H1 (cell line): Measurements from ENCODE around the gene POLR3E. TPM values are rescaled to one million over a fixed set of nuclear protein-coding genes. Genes with fewer than 3 reads are reported as not detected.

Experiments
- CHD7 ChIP-seq: fragments of 300-600 bp; sonication (generic); IDR thresholded peaks from 2 replicates; pipeline ENCODE4 v1.7.1; 2012; ENCODE audit warnings: low read length, moderate library complexity, mild to moderate bottlenecking, inconsistent platforms; ENCODE audit not compliant: insufficient replicate concordance
- CTCF ChIP-seq, 3 experiments: IDR thresholded peaks; 1 replicate in 2 of 3; 2 replicates in 1 of 3; pipeline versions ENCODE4 v1.5.1 to v1.6.1; 2011; ENCODE audit warnings: low read length in 3 of 3, mild to moderate bottlenecking in 3 of 3, inconsistent platforms in 2 of 3, low read depth in 1 of 3, moderate library complexity in 1 of 3; ENCODE audit not compliant: insufficient read depth in 1 of 3; ENCODE audit errors: control extremely low read depth in 1 of 3
- EGR1 ChIP-seq: IDR thresholded peaks from 2 replicates; pipeline ENCODE4 v1.6.1; 2011; ENCODE audit warnings: low read depth, low read length, borderline replicate concordance
- RXRA ChIP-seq: IDR thresholded peaks from 2 replicates; pipeline ENCODE4 v1.6.1; 2011; ENCODE audit warnings: low read depth, mild to moderate bottlenecking, low read length, moderate library complexity; ENCODE audit not compliant: insufficient read depth
- USF2 ChIP-seq: IDR thresholded peaks from 2 replicates; pipeline ENCODE4 v1.6.1; 2011; ENCODE audit warnings: low read length, improper control_type of control experiment
- polyA plus RNA-seq, 7 experiments: library from polyadenylated mRNA; depleted of rRNA in 3 of 7; stranded (reverse) in 5 of 7; unstranded in 2 of 7; fragments of >200 nt in 5 of 7; fragments of 200-250 nt in 2 of 7; gene quantifications; 1 replicate in 5 of 7; 2 replicates in 1 of 7; 4 replicates in 1 of 7; pipeline versions ENCODE4 v1.2.1 to v1.2.3, GENCODE V29; 2011 to 2013; ENCODE audit warnings: missing spikeins in 2 of 7, mixed read lengths in 2 of 7
- total RNA-seq: library from RNA; stranded (reverse); fragmentation: NEBNext Ultra II Directional; extraction: Animal tissue kit (Norgen Biotek cat#: 25700); gene quantifications from 2 replicates; pipeline ENCODE4 v1.2.1, GENCODE V29; 2021

The POLR3E gene
- total and polyA plus RNA-seq, 2 of the 8 experiments (the other 6 are each of a cell fraction or from before 2014, with no cell fraction given), result 96.5 to 125 TPM

GRCh38 chr16:22323959-22324786, 27.0 kb downstream of the POLR3E start (continued):
- TF ChIP-seq CTCF (IDR thresholded peaks at IDR 0.05; ENCODE audit: control extremely low read depth in 1 of 3, insufficient read depth in 1 of 3, low read depth in 1 of 3, low read length in 3 of 3) (no peak), USF2 (no peak), EGR1 (no peak), RXRA (no peak), CHD7 (no peak)
